OCI-LY1 (cell line): ENCODE measurements around the gene IQUB.
A peak's percentile ranks its signal among the peaks of the same experiment; 100 is the strongest.

ENCODE experiments used
- H2AFZ ChIP-seq: fragments of 200-600 bp; sonication (generic), shearing (Covaris generic); 2 replicates; pipeline ENCODE4 v1.6.0; 2014; ENCODE audit warnings: antibody characterized with exemption, mild to moderate bottlenecking, low read length
- H3F3A ChIP-seq: fragments of 200-600 bp; sonication (generic), shearing (Covaris generic); 2 replicates; pipeline ENCODE4 v1.6.0; 2014; ENCODE audit warnings: mild to moderate bottlenecking, antibody characterized with exemption, low read length, moderate library complexity; ENCODE audit not compliant: insufficient read depth
- H3K27ac ChIP-seq: fragments of 200-600 bp; sonication (generic); 2 replicates; pipeline ENCODE4 v1.5.1; 2014; ENCODE audit warnings: low read length, mixed run types, mild to moderate bottlenecking, low read depth; ENCODE audit not compliant: poor library complexity, severe bottlenecking
- H3K27me3 ChIP-seq: fragments of 200-600 bp; sonication (generic); 2 replicates; pipeline ENCODE4 v1.6.0; 2014; ENCODE audit warnings: antibody characterized with exemption, mild to moderate bottlenecking, low read length, moderate library complexity; ENCODE audit not compliant: insufficient read depth
- H3K36me3 ChIP-seq: fragments of 200-600 bp; sonication (generic); 2 replicates; pipeline ENCODE4 v1.6.1; 2014; ENCODE audit warnings: mild to moderate bottlenecking, antibody characterized with exemption, low read length, moderate library complexity, mixed read lengths; ENCODE audit not compliant: insufficient read depth
- H3K4me1 ChIP-seq: fragments of 200-600 bp; sonication (generic); 2 replicates; pipeline ENCODE4 v1.5.1; 2014; ENCODE audit warnings: mild to moderate bottlenecking, low read length, moderate library complexity; ENCODE audit not compliant: insufficient read depth, severe bottlenecking
- H3K4me2 ChIP-seq: fragments of 200-600 bp; sonication (generic), shearing (Covaris generic); 2 replicates; pipeline ENCODE4 v1.6.1; 2014; ENCODE audit warnings: low read length
- H3K4me3 ChIP-seq: fragments of 200-600 bp; sonication (generic); 2 replicates; pipeline ENCODE4 v1.5.1; 2014; ENCODE audit warnings: low read length, low read depth, mild to moderate bottlenecking, mixed read lengths; ENCODE audit not compliant: poor library complexity, severe bottlenecking
- H3K79me2 ChIP-seq: fragments of 200-600 bp; shearing (Covaris generic); 2 replicates; pipeline ENCODE4 v1.6.1; 2016; ENCODE audit warnings: mixed run types, low read length, mixed read lengths; ENCODE audit not compliant: insufficient read depth
- H3K9ac ChIP-seq: fragments of 200-600 bp; sonication (generic), shearing (Covaris generic); 2 replicates; pipeline ENCODE4 v1.6.1; 2014; ENCODE audit warnings: mild to moderate bottlenecking, low read length, mixed read lengths
- H3K9me2 ChIP-seq: fragments of 200-600 bp; sonication (generic), shearing (Covaris generic); 2 replicates; pipeline ENCODE4 v1.6.1; 2014; ENCODE audit warnings: low read depth, mild to moderate bottlenecking, low read length, mixed read lengths
- H3K9me3 ChIP-seq: fragments of 200-600 bp; shearing (Covaris generic); 2 replicates; pipeline ENCODE4 v1.6.1; 2014; ENCODE audit warnings: low read length, mixed read lengths
- H4K20me1 ChIP-seq: fragments of 200-600 bp; sonication (generic), shearing (Covaris generic); 2 replicates; pipeline ENCODE4 v1.6.0; 2016; ENCODE audit warnings: mild to moderate bottlenecking, low read length; ENCODE audit not compliant: insufficient read depth
- CTCF ChIP-seq: fragments of 200-600 bp; sonication (generic), shearing (Covaris generic); IDR thresholded peaks from 2 replicates; pipeline ENCODE4 v1.5.1; 2017; ENCODE audit warnings: mild to moderate bottlenecking, antibody characterized with exemption, low read length, moderate library complexity, mixed read lengths
- EZH2 ChIP-seq: fragments of 200-600 bp; sonication (generic), shearing (Covaris generic); IDR thresholded peaks from 2 replicates; pipeline ENCODE4 v1.8.0; 2017; ENCODE audit warnings: borderline replicate concordance, mixed run types, mild to moderate bottlenecking, antibody characterized with exemption, low read length, moderate library complexity, mixed read lengths

IQUB gene

GRCh38 chr7:123558289-123558874 lies 24.0 kb upstream of the IQUB start:
- Histone ChIP-seq H3K79me2 (peaks cover 11% of the 10 kb centered on the region; the same call in 1 of the 2 replicates), H3K4me3 (peak overlapping the region; percentile 83), H4K20me1 (no peaks in the 10 kb centered on the region), H3K9me3 (no peaks in the 10 kb centered on the region), H3K4me1 (peaks cover 30% of the 10 kb centered on the region), H2AFZ (peak overlapping the region; percentile 97), H3K27me3 (no peaks in the 10 kb centered on the region), H3K27ac (no peak overlapping the region), H3K9ac (peak overlapping the region; percentile 87), H3K4me2 (peak overlapping the region; percentile 85), H3F3A (no peaks in the 10 kb centered on the region), H3K9me2 (no peaks in the 10 kb centered on the region), H3K36me3 (peaks cover 22% of the 10 kb centered on the region)
- TF ChIP-seq CTCF (no peak), EZH2 (no peak)

- peak within 1 kb of the TSS; percentile 85 for H3K4me2 ChIP-seq
- H3K9ac ChIP-seq, result peak within 1 kb of the TSS; percentile 87
- peaks cover 30% of the 10 kb centered on the region for H3K36me3 ChIP-seq
- H3K27ac ChIP-seq, result peak within 1 kb of the TSS; percentile 44
- no peaks in the 10 kb centered on the region for H3F3A ChIP-seq
- H4K20me1 ChIP-seq, result no peaks in the 10 kb centered on the region
- peak within 1 kb of the TSS; percentile 83 for H3K4me3 ChIP-seq
- H3K9me3 ChIP-seq, result no peaks in the 10 kb centered on the region
- no peak for TF ChIP-seq CTCF
- no peaks in the 10 kb centered on the region for H3K27me3 ChIP-seq
- H3K79me2 ChIP-seq, result peaks cover 11% of the 10 kb centered on the region; the same call in 1 of the 2 replicates
- peak within 1 kb of the TSS; percentile 97 for H2AFZ ChIP-seq
- peaks cover 30% of the 10 kb centered on the region for H3K4me1 ChIP-seq
- H3K9me2 ChIP-seq, result no peaks in the 10 kb centered on the region
These were observed 23.2 kb upstream of the IQUB start, which contains the start of gene NDUFA5 for GRCh38 chr7:123557398-123558288. Gene NDUFA5, minus strand, starts transcription at chr7:123557818. Its CDS starts 23 bp downstream, at chr7:123557795.

GRCh38 chr7:123557016-123557397 lies 22.6 kb upstream of the IQUB start:
- H3K27me3 ChIP-seq, result no peaks in the 10 kb centered on the region
- no peaks in the 10 kb centered on the region for H3F3A ChIP-seq
- no peaks in the 10 kb centered on the region for H3K9me2 ChIP-seq
- H2AFZ ChIP-seq, result no peak overlapping the region
- H3K36me3 ChIP-seq, result peaks cover 33% of the 10 kb centered on the region
- H3K79me2 ChIP-seq, result peaks cover 11% of the 10 kb centered on the region; the same call in 1 of the 2 replicates
- peak overlapping the region; percentile 44 for H3K27ac ChIP-seq
- peak overlapping the region; percentile 87 for H3K9ac ChIP-seq
- no peaks in the 10 kb centered on the region for H4K20me1 ChIP-seq
- no peaks in the 10 kb centered on the region for H3K9me3 ChIP-seq
- TF ChIP-seq CTCF (no peak), EZH2 (no peak)
- peak overlapping the region; percentile 85 for H3K4me2 ChIP-seq
- peaks cover 30% of the 10 kb centered on the region for H3K4me1 ChIP-seq
- H3K4me3 ChIP-seq, result peak overlapping the region; percentile 83
